ENCODE results near the gene ADAMTS12.

- no peak for TF ChIP-seq POLR2A (IDR thresholded peaks at IDR 0.05)
- TF ChIP-seq CTCF (IDR thresholded peaks at IDR 0.05), result no peak
Measured at GRCh38 chr5:33536802-33537201, 355.0 kb downstream of the ADAMTS12 start.
